GM12873 (cell line): ENCODE measurements around the gene ATP2B2.

Experiments used
- CTCF ChIP-seq: IDR thresholded peaks from 2 replicates; pipeline ENCODE4 v1.5.1; 2012; ENCODE audit warnings: low read depth, mild to moderate bottlenecking, moderate library complexity, low read length, control low read depth; ENCODE audit not compliant: insufficient read depth; ENCODE audit errors: missing control alignments

ATP2B2 gene

GRCh38 chr3:10284496-10284895 is 220.9 kb downstream of the ATP2B2 start:
- TF ChIP-seq CTCF: no peak

DNA sequence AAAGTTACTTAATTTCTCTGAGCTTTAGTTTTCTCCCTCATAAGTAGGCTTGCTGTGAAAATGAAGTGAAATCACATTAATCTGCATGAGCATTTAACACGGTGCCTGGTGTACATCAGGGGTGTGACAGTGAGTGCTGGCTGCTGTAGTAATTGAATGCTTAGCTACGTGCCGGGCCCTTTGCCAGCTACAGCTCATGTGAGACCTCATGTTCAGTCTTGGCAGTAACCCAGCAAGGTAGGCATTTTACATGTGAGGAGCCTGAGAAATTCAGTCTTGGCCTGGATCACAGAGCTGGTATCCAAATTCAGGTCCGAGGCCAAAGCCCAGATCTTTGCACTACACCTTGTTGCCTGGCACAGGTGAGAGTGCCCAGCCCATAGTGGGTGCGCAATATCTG is 221.7 kb downstream of the ATP2B2 start:
- no peak for TF ChIP-seq CTCF

DNA sequence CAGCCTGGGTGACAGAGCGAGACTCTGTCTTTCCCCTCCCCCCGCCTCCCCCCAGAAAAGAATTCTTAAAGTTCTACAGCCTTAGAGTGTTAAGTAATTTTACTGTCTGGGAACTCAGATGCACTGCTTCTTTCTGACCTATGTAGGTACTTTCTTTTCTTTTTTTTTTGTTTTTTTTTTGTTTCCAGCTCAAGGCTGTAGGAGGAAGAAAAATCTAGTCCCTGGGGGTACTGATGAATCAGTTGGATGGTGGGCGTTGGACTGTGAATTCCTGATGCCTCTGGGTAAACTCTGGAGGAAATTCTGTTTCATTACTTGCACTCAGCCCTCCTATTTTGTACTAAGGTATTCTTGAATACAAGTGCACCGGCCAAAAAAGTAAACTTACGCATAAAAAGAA is 223.4 kb downstream of the ATP2B2 start:
- TF ChIP-seq CTCF: no peak

DNA sequence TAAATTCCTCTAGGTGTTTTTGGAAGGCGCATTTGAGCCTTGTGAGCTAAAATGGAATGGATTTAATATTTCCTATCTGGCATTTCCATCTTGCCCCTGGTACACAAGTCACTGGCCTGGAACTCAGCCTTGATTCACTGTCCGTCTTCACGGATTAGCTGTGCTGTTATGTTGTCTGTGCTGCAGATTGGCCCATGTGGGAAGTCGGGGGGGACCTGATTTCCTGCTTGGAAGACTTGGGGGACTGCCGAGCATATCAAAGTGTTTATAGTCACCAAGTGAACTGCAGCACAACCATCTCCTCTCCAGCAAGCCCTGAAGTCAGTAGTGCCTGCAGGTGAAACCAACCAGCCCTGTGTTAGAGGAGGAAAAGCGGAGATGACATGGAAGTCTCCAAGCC is 224.8 kb downstream of the ATP2B2 start:
- no peak for TF ChIP-seq CTCF

DNA sequence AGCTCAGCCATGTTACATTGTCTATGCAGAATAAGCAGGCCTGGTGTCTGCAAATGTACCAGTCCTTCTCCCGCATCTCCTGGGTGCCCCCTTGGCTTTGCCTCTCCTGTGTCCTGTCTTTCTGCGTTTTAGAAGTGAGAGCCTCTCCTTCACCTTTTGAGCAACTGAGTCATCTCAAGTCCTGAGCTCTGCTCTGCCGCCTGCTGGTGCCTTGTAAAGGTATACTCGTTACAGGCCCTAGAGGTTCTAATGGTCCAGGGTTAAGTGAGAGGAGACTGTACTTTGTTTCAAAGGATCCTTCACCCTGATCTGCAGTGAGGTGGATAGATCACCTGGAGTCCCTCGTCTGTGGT is 225.2 kb downstream of the ATP2B2 start:
- no peak for TF ChIP-seq CTCF

DNA sequence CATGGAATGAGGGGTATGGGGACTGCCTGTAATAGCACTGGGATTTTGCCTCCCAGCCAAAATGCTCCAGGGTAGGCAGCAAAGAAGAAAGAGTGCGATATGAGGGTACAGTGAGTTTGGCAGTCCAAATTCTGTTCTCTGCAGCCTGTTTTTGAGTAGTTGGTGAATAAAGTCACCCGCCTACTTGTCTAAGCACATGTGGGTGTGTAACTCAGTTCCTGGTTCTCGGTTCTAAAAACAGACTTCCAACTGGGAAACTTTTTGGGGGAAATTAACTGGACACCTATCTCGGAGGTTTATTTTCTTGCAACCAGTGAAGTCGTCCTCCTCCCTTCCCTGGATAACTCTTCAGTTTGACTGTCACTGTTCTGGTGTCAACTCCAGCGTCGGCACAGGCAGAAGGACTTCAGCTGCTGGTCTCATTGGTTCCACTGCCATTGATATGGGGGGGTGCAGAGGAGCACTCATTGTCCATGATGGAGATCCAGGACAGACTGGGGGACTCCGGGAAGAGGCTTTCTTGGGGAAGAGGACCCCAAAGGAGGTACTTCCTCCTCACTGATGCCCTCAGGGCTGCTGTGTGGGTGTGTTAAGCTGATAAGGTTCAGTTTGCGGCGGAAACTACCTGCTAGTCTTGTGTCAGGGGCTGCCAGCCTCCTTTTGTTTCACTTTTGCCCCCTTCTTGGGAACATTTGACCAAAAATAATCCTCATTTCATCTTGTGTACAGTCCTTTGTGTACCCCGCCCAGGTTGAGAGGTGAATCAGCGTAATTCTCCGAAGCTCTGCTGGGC is 225.8 kb downstream of the ATP2B2 start:
- TF ChIP-seq CTCF: no peak

GRCh38 chr3:10278501-10278900 is 226.9 kb downstream of the ATP2B2 start:
- TF ChIP-seq CTCF: no peak
